Fibroblast of lung (primary cell): ENCODE results near the gene TBC1D9.

Experiments used
- EZH2 ChIP-seq: IDR thresholded peaks from 2 replicates; pipeline ENCODE4 v1.5.1; 2012; ENCODE audit warnings: low read length, control low read depth, mild to moderate bottlenecking; ENCODE audit errors: missing control alignments
- TF ChIP-seq, protein P1 (sequence below), 2 donors: IDR thresholded peaks in 1 of 2; conservative IDR thresholded peaks in 1 of 2; 1 replicate in 1 of 2; 2 replicates in 1 of 2; pipeline ENCODE4 v1.5.1; 2011 to 2012; ENCODE audit warnings: low read length in 2 of 2, control low read depth in 1 of 2, inconsistent platforms in 1 of 2, low read depth in 1 of 2, mild to moderate bottlenecking in 1 of 2

DNA sequence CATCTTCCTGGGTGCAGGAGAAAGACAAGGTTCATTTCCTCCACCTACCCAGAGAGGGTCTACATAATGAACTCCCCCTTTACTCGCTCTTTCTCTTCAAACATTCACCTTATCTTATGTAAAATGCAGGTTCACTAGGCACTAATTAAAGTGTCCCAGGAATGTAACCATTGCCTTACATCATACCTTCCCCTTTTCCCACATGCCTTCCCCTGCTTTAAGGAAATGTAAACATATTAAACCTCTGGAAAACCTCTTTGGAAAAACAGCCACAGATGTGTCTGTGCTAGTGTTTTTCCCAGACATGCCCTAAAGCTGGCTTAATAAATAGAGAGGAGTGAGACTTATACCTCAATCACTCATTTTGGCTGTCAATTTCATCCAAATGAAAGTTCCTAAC lies 15.8 kb downstream of the TBC1D9 start:
- TF ChIP-seq, protein P1, sequence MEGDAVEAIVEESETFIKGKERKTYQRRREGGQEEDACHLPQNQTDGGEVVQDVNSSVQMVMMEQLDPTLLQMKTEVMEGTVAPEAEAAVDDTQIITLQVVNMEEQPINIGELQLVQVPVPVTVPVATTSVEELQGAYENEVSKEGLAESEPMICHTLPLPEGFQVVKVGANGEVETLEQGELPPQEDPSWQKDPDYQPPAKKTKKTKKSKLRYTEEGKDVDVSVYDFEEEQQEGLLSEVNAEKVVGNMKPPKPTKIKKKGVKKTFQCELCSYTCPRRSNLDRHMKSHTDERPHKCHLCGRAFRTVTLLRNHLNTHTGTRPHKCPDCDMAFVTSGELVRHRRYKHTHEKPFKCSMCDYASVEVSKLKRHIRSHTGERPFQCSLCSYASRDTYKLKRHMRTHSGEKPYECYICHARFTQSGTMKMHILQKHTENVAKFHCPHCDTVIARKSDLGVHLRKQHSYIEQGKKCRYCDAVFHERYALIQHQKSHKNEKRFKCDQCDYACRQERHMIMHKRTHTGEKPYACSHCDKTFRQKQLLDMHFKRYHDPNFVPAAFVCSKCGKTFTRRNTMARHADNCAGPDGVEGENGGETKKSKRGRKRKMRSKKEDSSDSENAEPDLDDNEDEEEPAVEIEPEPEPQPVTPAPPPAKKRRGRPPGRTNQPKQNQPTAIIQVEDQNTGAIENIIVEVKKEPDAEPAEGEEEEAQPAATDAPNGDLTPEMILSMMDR (conservative IDR thresholded peaks at IDR 0.05 in 1 of 2, IDR thresholded peaks at IDR 0.05 in 1 of 2; ENCODE audit: low read depth in 1 of 2, low read length in 2 of 2), result no peak
- TF ChIP-seq EZH2, result no peak
